ENCODE measurements around the gene AHCTF1. TPM values are rescaled to one million over a fixed set of nuclear protein-coding genes. Genes with fewer than 3 reads are reported as not detected.

AHCTF1 gene
- total and polyA plus RNA-seq, 2 donors (not counting 3 experiments of a cell fraction or from before 2014, with no cell fraction given), result 5.5 to 32.1 TPM

- H4K20me1 ChIP-seq (replicated peaks; ENCODE audit: control insufficient read depth, extremely low read depth, insufficient read depth, low read length), result no peaks in the 10 kb centered on the region
- no peak overlapping the region for H2AFZ ChIP-seq (ENCODE audit: low read depth, low read length)
- TF ChIP-seq MYC (IDR thresholded peaks at IDR 0.05; ENCODE audit: low read depth, low read length) (no peak), JUN (IDR thresholded peaks at IDR 0.05; ENCODE audit: borderline replicate concordance, insufficient read depth, insufficient read length, low read depth) (no peak), POLR2A (IDR thresholded peaks at IDR 0.05; ENCODE audit: low read depth, low read length) (no peak), FOS (IDR thresholded peaks at IDR 0.05; ENCODE audit: borderline replicate concordance, insufficient read depth, low read length) (no peak)
- ChIA-PET CTCF (no interaction called here), POLR2A (no interaction called here)
- H3K9me1 ChIP-seq (replicated peaks; ENCODE audit: control insufficient read depth, extremely low read depth, insufficient read depth, low read length), result no peaks in the 10 kb centered on the region
- H3K79me2 ChIP-seq (ENCODE audit: control insufficient read depth, insufficient read depth, low read length), result no peaks in the 10 kb centered on the region
- no TSS peak for BruUV-seq (replicated peaks)
- H3K9me3 ChIP-seq (replicated peaks; ENCODE audit: control insufficient read depth, insufficient read depth, low read length), result no peaks in the 10 kb centered on the region
- H3K4me3 ChIP-seq (replicated peaks in 1 of 3; ENCODE audit: insufficient read depth in 1 of 3, low read depth in 1 of 3, low read length in 3 of 3), result no peak overlapping the region
- no peaks in the 10 kb centered on the region for H3K36me3 ChIP-seq (ENCODE audit: control insufficient read depth in 2 of 2, extremely low read depth in 1 of 2, insufficient read depth in 2 of 2, low read length in 2 of 2)
- dilution Hi-C loops (cut with MboI; ENCODE audit: extremely low pct_ligation_motif_present, low sequenced_read_pairs), result no loop called here
- no peak overlapping the region for H3K27ac ChIP-seq (ENCODE audit: insufficient read depth, low read depth, low read length)
- DNase-seq (ENCODE audit: low read depth, low spot score), result no peak
- FAIRE-seq, result no peak
- no peaks in the 10 kb centered on the region for H3K27me3 ChIP-seq (ENCODE audit: control insufficient read depth in 2 of 2, insufficient read depth in 2 of 2, low read length in 2 of 2)
- no peak overlapping the region for H3K4me2 ChIP-seq (ENCODE audit: insufficient read depth, low read length)
- intact Hi-C loops (cut with micrococcal nuclease), result no loop called here
- no peaks in the 10 kb centered on the region for H3K4me1 ChIP-seq (ENCODE audit: control insufficient read depth, extremely low read depth, insufficient read depth, low read length)
- H3K9ac ChIP-seq (replicated peaks; ENCODE audit: extremely low read depth, insufficient read depth, low read length), result no peak overlapping the region
These were observed 138.3 kb downstream of the AHCTF1 start for GRCh38 chr1:246793356-246793896.

- FAIRE-seq (no peak), DNase-seq (ENCODE audit: low read depth, low spot score) (no peak)
- no peaks in the 10 kb centered on the region for H3K27me3 ChIP-seq (ENCODE audit: control insufficient read depth in 2 of 2, insufficient read depth in 2 of 2, low read length in 2 of 2)
- intact Hi-C loops (cut with micrococcal nuclease) (no loop called here), dilution Hi-C loops (cut with MboI; ENCODE audit: extremely low pct_ligation_motif_present, low sequenced_read_pairs) (no loop called here)
- ChIA-PET POLR2A (no interaction called here), CTCF (no interaction called here)
- no peak overlapping the region for H3K4me2 ChIP-seq (ENCODE audit: insufficient read depth, low read length)
- BruUV-seq (replicated peaks), result no TSS peak
- H3K27ac ChIP-seq (ENCODE audit: insufficient read depth, low read depth, low read length), result no peak overlapping the region
- no peak for TF ChIP-seq MYC (IDR thresholded peaks at IDR 0.05; ENCODE audit: low read depth, low read length)
- TF ChIP-seq EZH2 (IDR thresholded peaks at IDR 0.05; ENCODE audit: borderline replicate concordance, low read depth, low read length, severe bottlenecking), result no peak
- no peak for TF ChIP-seq GATA2 (IDR thresholded peaks at IDR 0.05; ENCODE audit: insufficient read depth, insufficient read length, low read depth, low read length)
- TF ChIP-seq FOS (IDR thresholded peaks at IDR 0.05; ENCODE audit: borderline replicate concordance, insufficient read depth, low read length), result no peak
- TF ChIP-seq CTCF (IDR thresholded peaks at IDR 0.05; ENCODE audit: extremely low read depth in 1 of 2, insufficient read depth in 1 of 2, low read depth in 1 of 2, low read length in 2 of 2), result no peak
- TF ChIP-seq POLR2A (IDR thresholded peaks at IDR 0.05; ENCODE audit: low read depth, low read length), result no peak
- TF ChIP-seq POLR2AphosphoS5 (IDR thresholded peaks at IDR 0.05; ENCODE audit: insufficient read depth, low read depth, low read length), result no peak
- no peak for TF ChIP-seq JUN (IDR thresholded peaks at IDR 0.05; ENCODE audit: borderline replicate concordance, insufficient read depth, insufficient read length, low read depth)
- no peak for TF ChIP-seq MAX (IDR thresholded peaks at IDR 0.05; ENCODE audit: insufficient read depth, insufficient read length)
- H3K4me3 ChIP-seq (replicated peaks in 1 of 3; ENCODE audit: insufficient read depth in 1 of 3, low read depth in 1 of 3, low read length in 3 of 3), result no peak overlapping the region
- no peaks in the 10 kb centered on the region for H3K9me3 ChIP-seq (replicated peaks; ENCODE audit: control insufficient read depth, insufficient read depth, low read length)
- H4K20me1 ChIP-seq (replicated peaks; ENCODE audit: control insufficient read depth, extremely low read depth, insufficient read depth, low read length), result no peaks in the 10 kb centered on the region
- no peaks in the 10 kb centered on the region for H3K9me1 ChIP-seq (replicated peaks; ENCODE audit: control insufficient read depth, extremely low read depth, insufficient read depth, low read length)
- no peaks in the 10 kb centered on the region for H3K79me2 ChIP-seq (ENCODE audit: control insufficient read depth, insufficient read depth, low read length)
- H2AFZ ChIP-seq (ENCODE audit: low read depth, low read length), result no peak overlapping the region
- H3K4me1 ChIP-seq (ENCODE audit: control insufficient read depth, extremely low read depth, insufficient read depth, low read length), result no peaks in the 10 kb centered on the region
- no peaks in the 10 kb centered on the region for H3K36me3 ChIP-seq (ENCODE audit: control insufficient read depth in 2 of 2, extremely low read depth in 1 of 2, insufficient read depth in 2 of 2, low read length in 2 of 2)
- H3K9ac ChIP-seq (replicated peaks; ENCODE audit: extremely low read depth, insufficient read depth, low read length), result no peak overlapping the region
These were observed 139.1 kb downstream of the AHCTF1 start for GRCh38 chr1:246792603-246793002.

All from endothelial cell of umbilical vein (primary cell).